DND-41 (cell line): ENCODE results near the gene PHLDA1.

Experiments used
- EZH2 ChIP-seq: IDR thresholded peaks from 3 replicates; pipeline ENCODE4 v1.6.1; 2012; ENCODE audit warnings: borderline replicate concordance, low read depth, mild to moderate bottlenecking, moderate library complexity, low read length, inconsistent platforms; ENCODE audit not compliant: severe bottlenecking
- TF ChIP-seq, protein P1 (sequence below): IDR thresholded peaks from 2 replicates; pipeline ENCODE4 v1.5.1; 2012; ENCODE audit warnings: borderline replicate concordance, low read length, moderate library complexity, mild to moderate bottlenecking; ENCODE audit not compliant: poor library complexity, severe bottlenecking; ENCODE audit errors: extremely low read depth

DNA sequence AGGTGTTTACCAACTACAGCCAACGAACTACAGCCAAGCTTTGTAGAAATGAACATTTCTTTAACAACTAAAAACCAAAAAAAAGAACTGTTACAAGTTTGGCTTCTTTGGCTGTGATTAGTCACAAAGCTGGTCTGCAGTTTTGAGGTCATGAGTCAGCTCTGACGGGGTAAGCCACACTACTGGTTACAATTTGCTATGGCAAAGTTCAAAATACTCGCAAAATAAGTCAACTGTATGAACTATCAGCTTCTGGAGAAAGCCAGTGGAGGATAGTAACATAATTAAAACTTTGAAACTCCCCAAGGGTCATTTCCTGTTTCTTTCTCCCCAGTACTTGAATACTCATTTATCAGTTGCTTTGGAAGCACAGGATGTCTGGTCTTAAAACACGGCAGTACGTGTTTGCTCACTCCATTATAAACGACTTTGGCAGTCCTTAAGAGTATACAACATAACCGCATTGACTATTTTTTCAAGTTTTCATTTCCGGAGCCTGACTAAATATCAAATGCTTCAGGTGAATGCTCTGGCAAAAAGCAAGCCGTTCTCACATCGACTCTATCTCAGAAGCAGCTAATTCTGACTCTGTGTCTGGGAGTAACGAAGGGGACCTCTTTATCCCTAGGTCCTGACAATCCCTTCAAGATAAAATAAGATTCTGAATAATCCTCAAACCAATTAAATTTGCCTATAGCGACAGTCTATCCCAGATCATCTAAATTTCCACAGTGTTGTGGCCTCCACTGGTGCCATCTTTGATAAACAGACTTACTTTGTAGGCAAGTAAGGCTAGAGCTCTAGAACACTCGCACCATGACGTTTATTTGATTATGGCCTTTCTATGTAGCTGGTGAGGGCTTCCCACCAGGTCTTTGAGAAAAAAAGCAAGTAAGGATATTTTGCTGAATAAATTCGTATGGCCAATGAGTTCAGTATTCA is 10.6 kb downstream of the PHLDA1 start:
- TF ChIP-seq, protein P1, sequence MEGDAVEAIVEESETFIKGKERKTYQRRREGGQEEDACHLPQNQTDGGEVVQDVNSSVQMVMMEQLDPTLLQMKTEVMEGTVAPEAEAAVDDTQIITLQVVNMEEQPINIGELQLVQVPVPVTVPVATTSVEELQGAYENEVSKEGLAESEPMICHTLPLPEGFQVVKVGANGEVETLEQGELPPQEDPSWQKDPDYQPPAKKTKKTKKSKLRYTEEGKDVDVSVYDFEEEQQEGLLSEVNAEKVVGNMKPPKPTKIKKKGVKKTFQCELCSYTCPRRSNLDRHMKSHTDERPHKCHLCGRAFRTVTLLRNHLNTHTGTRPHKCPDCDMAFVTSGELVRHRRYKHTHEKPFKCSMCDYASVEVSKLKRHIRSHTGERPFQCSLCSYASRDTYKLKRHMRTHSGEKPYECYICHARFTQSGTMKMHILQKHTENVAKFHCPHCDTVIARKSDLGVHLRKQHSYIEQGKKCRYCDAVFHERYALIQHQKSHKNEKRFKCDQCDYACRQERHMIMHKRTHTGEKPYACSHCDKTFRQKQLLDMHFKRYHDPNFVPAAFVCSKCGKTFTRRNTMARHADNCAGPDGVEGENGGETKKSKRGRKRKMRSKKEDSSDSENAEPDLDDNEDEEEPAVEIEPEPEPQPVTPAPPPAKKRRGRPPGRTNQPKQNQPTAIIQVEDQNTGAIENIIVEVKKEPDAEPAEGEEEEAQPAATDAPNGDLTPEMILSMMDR = no peak
- no peak for TF ChIP-seq EZH2
